ENCODE results near the gene CYB5R4. TPM values are rescaled to one million over a fixed set of nuclear protein-coding genes. Genes with fewer than 3 reads are reported as not detected.

The CYB5R4 gene
- polyA plus RNA-seq, 1 of the 3 experiments (the other 2 are of a cell fraction), result 3.3 TPM

DNA sequence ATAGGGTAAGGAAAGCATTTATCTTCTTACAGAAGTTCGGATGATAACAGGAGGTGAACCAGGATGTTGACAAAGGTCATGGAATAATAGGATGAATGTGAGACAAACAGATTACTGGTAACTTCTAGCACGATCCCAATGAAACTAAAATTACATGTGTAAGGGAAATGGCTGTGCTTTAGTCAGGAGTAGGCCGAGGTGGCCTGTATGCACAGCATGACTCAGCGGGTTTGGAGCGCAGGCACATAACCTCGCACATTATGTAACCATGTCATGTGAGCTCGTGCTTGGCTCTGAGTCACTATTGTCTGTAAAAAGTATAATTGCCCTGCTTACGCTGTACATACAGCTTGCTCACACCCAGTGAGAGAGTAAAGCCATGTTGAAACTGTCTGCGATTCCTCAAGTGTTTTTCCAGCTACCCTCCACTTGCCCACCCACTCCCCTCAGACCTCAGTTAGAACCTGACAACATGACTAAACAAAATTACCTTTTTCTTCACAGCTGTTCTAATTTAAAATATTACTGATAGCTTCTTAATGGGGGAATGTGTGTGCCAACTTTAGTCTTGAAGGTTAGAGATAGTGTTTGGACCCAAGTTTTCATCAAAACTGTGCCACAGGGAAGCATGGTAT lies 8.2 kb downstream of the CYB5R4 start:
- ChIA-PET CTCF (no interaction called here), POLR2A (no interaction called here)
- Histone ChIP-seq H3K4me3 (ENCODE audit: low read depth in 2 of 2, low read length in 1 of 2) (no peak overlapping the region), H3K9ac (no peak overlapping the region), H4K20me1 (ENCODE audit: insufficient read depth) (no peaks in the 10 kb centered on the region), H3F3A (replicated peaks; ENCODE audit: insufficient read depth) (peaks cover 4% of the 10 kb centered on the region), H2AFZ (ENCODE audit: low read depth) (no peak overlapping the region), H3K4me2 (no peak overlapping the region), H3K27me3 (ENCODE audit: insufficient read depth) (no peaks in the 10 kb centered on the region), H3K27ac (ENCODE audit: low read depth in 2 of 2, low read length in 1 of 2) (no peak overlapping the region), H3K9me3 (no peaks in the 10 kb centered on the region), H3K36me3 (replicated peaks in 1 of 2; ENCODE audit: control insufficient read depth in 1 of 2, insufficient read depth in 2 of 2, low read length in 1 of 2) (peaks cover 20 to 33% of the 10 kb centered on the region in 2 experiments), H3K79me2 (ENCODE audit: insufficient read depth) (peaks cover 2% of the 10 kb centered on the region), H3K4me1 (ENCODE audit: control insufficient read depth in 1 of 2, insufficient read depth in 2 of 2, low read depth in 1 of 2, low read length in 1 of 2) (peaks cover 0 to 2% of the 10 kb centered on the region in 2 experiments; a peak in 1 of 4 replicates), H3K9me2 (no peaks in the 10 kb centered on the region)
- DNase-seq, result no peak
- 76% methylated on average over 9 of the region's 9 CpGs for WGBS (ENCODE audit: low lambda C conversion rate)
- TF ChIP-seq TCF12 (IDR thresholded peaks at IDR 0.05) (no peak), NRF1 (IDR thresholded peaks at IDR 0.05; ENCODE audit: low read depth, low read length) (no peak), SMC3 (IDR thresholded peaks at IDR 0.05; ENCODE audit: low read depth, low read length) (no peak), EZH2phosphoT487 (IDR thresholded peaks at IDR 0.05; ENCODE audit: borderline replicate concordance, low read depth) (no peak), TAF1 (IDR thresholded peaks at IDR 0.05; ENCODE audit: borderline replicate concordance, low read depth, low read length) (no peak), RCOR1 (IDR thresholded peaks at IDR 0.05; ENCODE audit: low read length) (no peak), JUND (IDR thresholded peaks at IDR 0.05) (no peak), FOXJ3 (CRISPR knock-in tag; IDR thresholded peaks at IDR 0.05) (no peak)
- TF ChIP-seq, protein P1, sequence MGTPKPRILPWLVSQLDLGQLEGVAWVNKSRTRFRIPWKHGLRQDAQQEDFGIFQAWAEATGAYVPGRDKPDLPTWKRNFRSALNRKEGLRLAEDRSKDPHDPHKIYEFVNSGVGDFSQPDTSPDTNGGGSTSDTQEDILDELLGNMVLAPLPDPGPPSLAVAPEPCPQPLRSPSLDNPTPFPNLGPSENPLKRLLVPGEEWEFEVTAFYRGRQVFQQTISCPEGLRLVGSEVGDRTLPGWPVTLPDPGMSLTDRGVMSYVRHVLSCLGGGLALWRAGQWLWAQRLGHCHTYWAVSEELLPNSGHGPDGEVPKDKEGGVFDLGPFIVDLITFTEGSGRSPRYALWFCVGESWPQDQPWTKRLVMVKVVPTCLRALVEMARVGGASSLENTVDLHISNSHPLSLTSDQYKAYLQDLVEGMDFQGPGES (IDR thresholded peaks at IDR 0.05; ENCODE audit: low read depth, low read length), result no peak
- TF ChIP-seq, protein P2, sequence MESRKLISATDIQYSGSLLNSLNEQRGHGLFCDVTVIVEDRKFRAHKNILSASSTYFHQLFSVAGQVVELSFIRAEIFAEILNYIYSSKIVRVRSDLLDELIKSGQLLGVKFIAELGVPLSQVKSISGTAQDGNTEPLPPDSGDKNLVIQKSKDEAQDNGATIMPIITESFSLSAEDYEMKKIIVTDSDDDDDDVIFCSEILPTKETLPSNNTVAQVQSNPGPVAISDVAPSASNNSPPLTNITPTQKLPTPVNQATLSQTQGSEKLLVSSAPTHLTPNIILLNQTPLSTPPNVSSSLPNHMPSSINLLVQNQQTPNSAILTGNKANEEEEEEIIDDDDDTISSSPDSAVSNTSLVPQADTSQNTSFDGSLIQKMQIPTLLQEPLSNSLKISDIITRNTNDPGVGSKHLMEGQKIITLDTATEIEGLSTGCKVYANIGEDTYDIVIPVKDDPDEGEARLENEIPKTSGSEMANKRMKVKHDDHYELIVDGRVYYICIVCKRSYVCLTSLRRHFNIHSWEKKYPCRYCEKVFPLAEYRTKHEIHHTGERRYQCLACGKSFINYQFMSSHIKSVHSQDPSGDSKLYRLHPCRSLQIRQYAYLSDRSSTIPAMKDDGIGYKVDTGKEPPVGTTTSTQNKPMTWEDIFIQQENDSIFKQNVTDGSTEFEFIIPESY (IDR thresholded peaks at IDR 0.05; ENCODE audit: borderline replicate concordance, low read depth), result no peak
- TF ChIP-seq, protein P3, sequence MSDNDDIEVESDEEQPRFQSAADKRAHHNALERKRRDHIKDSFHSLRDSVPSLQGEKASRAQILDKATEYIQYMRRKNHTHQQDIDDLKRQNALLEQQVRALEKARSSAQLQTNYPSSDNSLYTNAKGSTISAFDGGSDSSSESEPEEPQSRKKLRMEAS (IDR thresholded peaks at IDR 0.05; ENCODE audit: low read depth), result no peak

DNA sequence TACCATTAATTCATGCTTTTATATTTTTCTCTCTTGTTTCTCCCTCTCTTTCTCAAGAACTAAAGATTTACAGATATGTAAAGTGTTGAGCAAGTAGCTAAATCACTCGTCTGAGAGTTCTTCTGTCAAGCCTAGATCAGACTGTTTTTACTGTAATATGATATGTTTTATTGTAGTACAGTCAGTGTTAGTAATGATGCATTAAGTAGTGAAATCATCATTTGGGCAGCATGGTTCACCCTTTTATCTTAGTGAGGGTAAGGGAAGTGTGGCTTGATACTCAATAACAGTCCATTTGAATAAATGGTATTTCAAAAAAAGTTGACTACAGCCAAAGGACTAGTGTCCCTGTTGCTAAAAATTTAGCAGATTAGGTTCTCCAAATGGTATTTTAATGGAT lies 9.2 kb downstream of the CYB5R4 start:
- no peaks in the 10 kb centered on the region; the same call in 1 of the 2 replicates for H3K79me2 ChIP-seq (ENCODE audit: insufficient read depth)
- no peaks in the 10 kb centered on the region for H3K9me2 ChIP-seq
- no peak overlapping the region for H3K9ac ChIP-seq
- TF ChIP-seq JUND (IDR thresholded peaks at IDR 0.05) (no peak), TCF12 (IDR thresholded peaks at IDR 0.05) (peak; percentile 6; the same call in 1 of the 2 replicates), FOSL2 (IDR thresholded peaks at IDR 0.05; ENCODE audit: borderline replicate concordance, low read depth) (peak; percentile 46; the same call in 1 of the 2 replicates)
- TF ChIP-seq, protein P4, sequence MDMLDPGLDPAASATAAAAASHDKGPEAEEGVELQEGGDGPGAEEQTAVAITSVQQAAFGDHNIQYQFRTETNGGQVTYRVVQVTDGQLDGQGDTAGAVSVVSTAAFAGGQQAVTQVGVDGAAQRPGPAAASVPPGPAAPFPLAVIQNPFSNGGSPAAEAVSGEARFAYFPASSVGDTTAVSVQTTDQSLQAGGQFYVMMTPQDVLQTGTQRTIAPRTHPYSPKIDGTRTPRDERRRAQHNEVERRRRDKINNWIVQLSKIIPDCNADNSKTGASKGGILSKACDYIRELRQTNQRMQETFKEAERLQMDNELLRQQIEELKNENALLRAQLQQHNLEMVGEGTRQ (IDR thresholded peaks at IDR 0.05; ENCODE audit: borderline replicate concordance, low read depth, low read length), result no peak
- TF ChIP-seq, protein P5, sequence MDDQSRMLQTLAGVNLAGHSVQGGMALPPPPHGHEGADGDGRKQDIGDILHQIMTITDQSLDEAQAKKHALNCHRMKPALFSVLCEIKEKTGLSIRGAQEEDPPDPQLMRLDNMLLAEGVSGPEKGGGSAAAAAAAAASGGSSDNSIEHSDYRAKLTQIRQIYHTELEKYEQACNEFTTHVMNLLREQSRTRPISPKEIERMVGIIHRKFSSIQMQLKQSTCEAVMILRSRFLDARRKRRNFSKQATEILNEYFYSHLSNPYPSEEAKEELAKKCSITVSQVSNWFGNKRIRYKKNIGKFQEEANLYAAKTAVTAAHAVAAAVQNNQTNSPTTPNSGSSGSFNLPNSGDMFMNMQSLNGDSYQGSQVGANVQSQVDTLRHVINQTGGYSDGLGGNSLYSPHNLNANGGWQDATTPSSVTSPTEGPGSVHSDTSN (IDR thresholded peaks at IDR 0.05), result peak; percentile 23; the same call in 1 of the 2 replicates
- no peak overlapping the region for H3K4me2 ChIP-seq
- H3K27me3 ChIP-seq (ENCODE audit: insufficient read depth), result no peaks in the 10 kb centered on the region
- H2AFZ ChIP-seq (ENCODE audit: low read depth), result no peak overlapping the region
- H3F3A ChIP-seq (replicated peaks; ENCODE audit: insufficient read depth), result peaks cover 4% of the 10 kb centered on the region
- ChIA-PET CTCF (interaction anchor here (0.6 kb wide), 1 partner anchor 49 kb away, joined by 3 read pairs; no protein-coding TSS in a partner anchor), POLR2A (no interaction called here)
- no peak overlapping the region for H3K27ac ChIP-seq (ENCODE audit: low read depth in 2 of 2, low read length in 1 of 2)
- no peak overlapping the region for H3K4me3 ChIP-seq (ENCODE audit: low read depth in 2 of 2, low read length in 1 of 2)
- H3K9me3 ChIP-seq, result no peaks in the 10 kb centered on the region
- H3K4me1 ChIP-seq (ENCODE audit: control insufficient read depth in 1 of 2, insufficient read depth in 2 of 2, low read depth in 1 of 2, low read length in 1 of 2), result no peaks in the 10 kb centered on the region; a peak in 1 of 4 replicates
- DNase-seq, result no peak
- no peaks in the 10 kb centered on the region for H4K20me1 ChIP-seq (ENCODE audit: insufficient read depth)
- peaks cover 20 to 33% of the 10 kb centered on the region in 2 experiments for H3K36me3 ChIP-seq (replicated peaks in 1 of 2; ENCODE audit: control insufficient read depth in 1 of 2, insufficient read depth in 2 of 2, low read length in 1 of 2)
- 17% methylated on average over 1 of the region's 1 CpG for WGBS (ENCODE audit: low lambda C conversion rate)
